Measurements from ENCODE around the gene DGKH.

The DGKH gene

GRCh38 chr13:42048342-42048683, at the start of gene DGKH:
Gene DGKH, plus strand, starts transcription at chr13:42048648. Its CDS starts 126 bp downstream, at chr13:42048774.
- DNase-seq (ENCODE audit: insufficient read length, low spot score), result peak; percentile 20
- no peak for FAIRE-seq

GRCh38 chr13:42000846-42001245, 47.6 kb upstream of the DGKH start:
- no peak for DNase-seq (ENCODE audit: insufficient read length, low spot score)
- no peak for FAIRE-seq

- FAIRE-seq, result no peak
- no peak for DNase-seq (ENCODE audit: insufficient read length, low spot score)
Observed at GRCh38 chr13:42001580-42001979, 46.9 kb upstream of the DGKH start.

- FAIRE-seq, result no peak
- no peak for DNase-seq (ENCODE audit: insufficient read length, low spot score)
Observed at GRCh38 chr13:42002066-42002465, 46.4 kb upstream of the DGKH start.

GRCh38 chr13:42007844-42008243, 40.6 kb upstream of the DGKH start:
- no peak for DNase-seq (ENCODE audit: insufficient read length, low spot score)
- FAIRE-seq, result no peak

- FAIRE-seq (no peak), DNase-seq (ENCODE audit: insufficient read length, low spot score) (no peak)
Observed at GRCh38 chr13:42009057-42009456, 39.4 kb upstream of the DGKH start.

GRCh38 chr13:42011601-42012350, 36.7 kb upstream of the DGKH start:
- DNase-seq (ENCODE audit: insufficient read length, low spot score) (no peak), FAIRE-seq (no peak)

- FAIRE-seq (no peak), DNase-seq (ENCODE audit: insufficient read length, low spot score) (no peak)
Observed at GRCh38 chr13:42014119-42014518, 34.3 kb upstream of the DGKH start.

GRCh38 chr13:42017264-42017663, 31.2 kb upstream of the DGKH start:
- DNase-seq (ENCODE audit: insufficient read length, low spot score) (no peak), FAIRE-seq (peak; percentile 39)

- FAIRE-seq (no peak), DNase-seq (ENCODE audit: insufficient read length, low spot score) (no peak)
Observed at GRCh38 chr13:42021851-42022250, 26.6 kb upstream of the DGKH start.

GRCh38 chr13:42022336-42022735, 26.1 kb upstream of the DGKH start:
- FAIRE-seq, result no peak
- DNase-seq (ENCODE audit: insufficient read length, low spot score), result no peak

- DNase-seq (ENCODE audit: insufficient read length, low spot score) (no peak), FAIRE-seq (no peak)
Observed at GRCh38 chr13:42022796-42023493, 25.5 kb upstream of the DGKH start.

- FAIRE-seq, result no peak
- no peak for DNase-seq (ENCODE audit: insufficient read length, low spot score)
Observed at GRCh38 chr13:42027286-42027685, 21.2 kb upstream of the DGKH start.

GRCh38 chr13:42028113-42028799, 20.2 kb upstream of the DGKH start:
- FAIRE-seq, result no peak
- no peak for DNase-seq (ENCODE audit: insufficient read length, low spot score)

GRCh38 chr13:42035905-42036521, 12.4 kb upstream of the DGKH start:
- FAIRE-seq (no peak), DNase-seq (ENCODE audit: insufficient read length, low spot score) (no peak)

GRCh38 chr13:42036711-42037110, 11.7 kb upstream of the DGKH start:
- FAIRE-seq, result no peak
- no peak for DNase-seq (ENCODE audit: insufficient read length, low spot score)

GRCh38 chr13:42038661-42039456, 9.6 kb upstream of the DGKH start:
- no peak for DNase-seq (ENCODE audit: insufficient read length, low spot score)
- peak; percentile 31 for FAIRE-seq

GRCh38 chr13:42039457-42039945, 8.9 kb upstream of the DGKH start:
- FAIRE-seq, result peak; percentile 88

GRCh38 chr13:42039946-42040729, 8.3 kb upstream of the DGKH start:
- peak; percentile 31 for FAIRE-seq

More at GRCh38 chr13:42039457-42039945, 8.9 kb upstream of the DGKH start:
- peak; percentile 10 for DNase-seq (ENCODE audit: insufficient read length, low spot score)

GRCh38 chr13:42040730-42041010, 7.8 kb upstream of the DGKH start:
- FAIRE-seq, result no peak
- peak; percentile 18 for DNase-seq (ENCODE audit: insufficient read length, low spot score)

More at GRCh38 chr13:42039946-42040729, 8.3 kb upstream of the DGKH start:
- DNase-seq (ENCODE audit: insufficient read length, low spot score), result peak; percentile 95

Measured in GM19239 (cell line).